Measurements from ENCODE around the gene PPIL1.

Gene PPIL1

DNA sequence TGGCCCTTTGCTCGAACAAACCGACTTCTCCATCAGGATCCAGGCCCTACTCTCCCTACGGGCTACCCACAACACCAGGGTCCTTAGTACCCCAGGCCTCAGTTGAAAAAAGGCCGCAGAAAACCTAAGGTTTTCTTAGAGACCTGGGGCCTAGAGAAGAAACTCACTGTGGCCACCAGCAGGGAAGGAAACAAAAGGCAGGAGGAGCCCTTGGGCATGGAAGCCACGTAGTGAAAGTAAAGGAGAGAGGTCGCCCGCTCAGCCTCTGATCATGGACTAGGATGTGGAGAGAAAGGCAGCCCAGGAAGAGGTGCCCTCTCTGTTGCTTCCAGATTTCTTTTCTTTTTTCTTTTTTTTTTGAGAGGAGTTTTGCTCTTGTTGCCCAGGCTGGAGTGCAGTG, 66.9 kb downstream of the PPIL1 start:
- no peaks in the 10 kb centered on the region for H3F3A ChIP-seq (ENCODE audit: insufficient read depth, low read length)
- H3K36me3 ChIP-seq (ENCODE audit: insufficient read depth, low read length), result no peaks in the 10 kb centered on the region
- H3K9me3 ChIP-seq (ENCODE audit: low read length), result no peaks in the 10 kb centered on the region
- TF ChIP-seq EZH2 (IDR thresholded peaks at IDR 0.05; ENCODE audit: borderline replicate concordance, low read length), result no peak
- TF ChIP-seq, protein P1, sequence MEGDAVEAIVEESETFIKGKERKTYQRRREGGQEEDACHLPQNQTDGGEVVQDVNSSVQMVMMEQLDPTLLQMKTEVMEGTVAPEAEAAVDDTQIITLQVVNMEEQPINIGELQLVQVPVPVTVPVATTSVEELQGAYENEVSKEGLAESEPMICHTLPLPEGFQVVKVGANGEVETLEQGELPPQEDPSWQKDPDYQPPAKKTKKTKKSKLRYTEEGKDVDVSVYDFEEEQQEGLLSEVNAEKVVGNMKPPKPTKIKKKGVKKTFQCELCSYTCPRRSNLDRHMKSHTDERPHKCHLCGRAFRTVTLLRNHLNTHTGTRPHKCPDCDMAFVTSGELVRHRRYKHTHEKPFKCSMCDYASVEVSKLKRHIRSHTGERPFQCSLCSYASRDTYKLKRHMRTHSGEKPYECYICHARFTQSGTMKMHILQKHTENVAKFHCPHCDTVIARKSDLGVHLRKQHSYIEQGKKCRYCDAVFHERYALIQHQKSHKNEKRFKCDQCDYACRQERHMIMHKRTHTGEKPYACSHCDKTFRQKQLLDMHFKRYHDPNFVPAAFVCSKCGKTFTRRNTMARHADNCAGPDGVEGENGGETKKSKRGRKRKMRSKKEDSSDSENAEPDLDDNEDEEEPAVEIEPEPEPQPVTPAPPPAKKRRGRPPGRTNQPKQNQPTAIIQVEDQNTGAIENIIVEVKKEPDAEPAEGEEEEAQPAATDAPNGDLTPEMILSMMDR (IDR thresholded peaks at IDR 0.05; ENCODE audit: low read length), result no peak
- H3K79me2 ChIP-seq (ENCODE audit: insufficient read depth, low read length), result no peaks in the 10 kb centered on the region
- H3K4me3 ChIP-seq (ENCODE audit: low read depth, low read length, poor library complexity, severe bottlenecking), result no peak overlapping the region
- H3K27ac ChIP-seq (ENCODE audit: low read depth, low read length, poor library complexity, severe bottlenecking), result no peak overlapping the region
- H3K4me2 ChIP-seq (ENCODE audit: low read length), result no peak overlapping the region
- H3K4me1 ChIP-seq (ENCODE audit: insufficient read depth, low read length, severe bottlenecking), result no peaks in the 10 kb centered on the region
- no peak overlapping the region for H3K9ac ChIP-seq (ENCODE audit: low read length)
- no peaks in the 10 kb centered on the region for H3K9me2 ChIP-seq (ENCODE audit: low read depth, low read length)
- no peaks in the 10 kb centered on the region for H3K27me3 ChIP-seq (ENCODE audit: insufficient read depth, low read length)
- no peak overlapping the region for H2AFZ ChIP-seq (ENCODE audit: low read length)
- H4K20me1 ChIP-seq (ENCODE audit: insufficient read depth, low read length), result no peaks in the 10 kb centered on the region

DNA sequence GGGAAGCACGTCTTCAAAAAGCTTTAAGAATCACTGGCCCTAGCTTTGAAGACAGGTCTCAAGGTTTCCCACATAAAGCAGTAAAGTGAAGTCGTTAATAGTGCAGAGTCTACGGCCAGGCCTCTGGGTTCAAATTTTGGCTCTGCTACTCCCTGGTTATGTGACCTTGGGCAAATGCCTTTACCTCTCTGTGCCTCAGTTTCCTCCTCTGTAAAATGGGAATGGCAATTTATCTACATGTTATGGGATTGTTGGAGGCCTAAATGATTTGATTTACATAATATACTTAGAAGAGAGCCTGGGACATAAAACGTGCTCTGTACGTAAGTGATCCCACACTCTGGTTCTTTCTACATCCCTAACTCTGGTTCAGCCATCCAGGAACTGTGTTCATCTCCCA, 67.5 kb downstream of the PPIL1 start:
- no peaks in the 10 kb centered on the region for H3K36me3 ChIP-seq (ENCODE audit: insufficient read depth, low read length)
- H3K79me2 ChIP-seq (ENCODE audit: insufficient read depth, low read length), result no peaks in the 10 kb centered on the region
- H4K20me1 ChIP-seq (ENCODE audit: insufficient read depth, low read length), result no peaks in the 10 kb centered on the region
- no peaks in the 10 kb centered on the region for H3F3A ChIP-seq (ENCODE audit: insufficient read depth, low read length)
- H3K9me3 ChIP-seq (ENCODE audit: low read length), result no peaks in the 10 kb centered on the region
- H3K9ac ChIP-seq (ENCODE audit: low read length), result no peak overlapping the region
- TF ChIP-seq EZH2 (IDR thresholded peaks at IDR 0.05; ENCODE audit: borderline replicate concordance, low read length), result no peak
- TF ChIP-seq, protein P1 (IDR thresholded peaks at IDR 0.05; ENCODE audit: low read length), result no peak
- H3K27ac ChIP-seq (ENCODE audit: low read depth, low read length, poor library complexity, severe bottlenecking), result no peak overlapping the region
- no peaks in the 10 kb centered on the region for H3K4me1 ChIP-seq (ENCODE audit: insufficient read depth, low read length, severe bottlenecking)
- no peaks in the 10 kb centered on the region for H3K27me3 ChIP-seq (ENCODE audit: insufficient read depth, low read length)
- H2AFZ ChIP-seq (ENCODE audit: low read length), result no peak overlapping the region
- H3K9me2 ChIP-seq (ENCODE audit: low read depth, low read length), result no peaks in the 10 kb centered on the region
- no peak overlapping the region for H3K4me2 ChIP-seq (ENCODE audit: low read length)
- no peak overlapping the region for H3K4me3 ChIP-seq (ENCODE audit: low read depth, low read length, poor library complexity, severe bottlenecking)

DNA sequence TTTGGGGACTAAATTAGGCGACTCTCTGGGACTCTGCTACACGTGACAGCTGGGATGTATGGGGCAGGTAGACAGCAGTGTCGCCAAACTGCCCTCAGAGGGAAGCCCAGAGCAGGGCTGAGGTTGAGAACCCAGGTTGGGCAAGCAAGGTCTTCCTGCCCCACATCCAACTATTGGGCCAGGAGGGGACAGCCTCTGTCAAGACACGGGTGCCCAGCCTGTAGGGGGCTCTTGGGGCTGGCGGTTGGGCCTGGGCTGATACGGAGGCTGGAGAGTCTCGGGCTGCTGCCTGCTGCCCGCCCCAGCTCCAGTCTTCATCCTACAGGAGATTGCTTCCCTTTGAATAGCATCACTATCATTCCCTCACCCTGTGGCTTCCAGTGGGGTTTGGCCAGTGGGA, 68.7 kb downstream of the PPIL1 start:
- Histone ChIP-seq H3K9me2 (ENCODE audit: low read depth, low read length) (no peaks in the 10 kb centered on the region), H3K27ac (ENCODE audit: low read depth, low read length, poor library complexity, severe bottlenecking) (no peak overlapping the region), H3K27me3 (ENCODE audit: insufficient read depth, low read length) (no peaks in the 10 kb centered on the region), H3K4me2 (ENCODE audit: low read length) (no peak overlapping the region), H3K9me3 (ENCODE audit: low read length) (no peaks in the 10 kb centered on the region), H3K79me2 (ENCODE audit: insufficient read depth, low read length) (no peaks in the 10 kb centered on the region), H3K9ac (ENCODE audit: low read length) (no peak overlapping the region), H2AFZ (ENCODE audit: low read length) (no peak overlapping the region), H3F3A (ENCODE audit: insufficient read depth, low read length) (no peaks in the 10 kb centered on the region), H3K4me3 (ENCODE audit: low read depth, low read length, poor library complexity, severe bottlenecking) (no peak overlapping the region), H3K36me3 (ENCODE audit: insufficient read depth, low read length) (no peaks in the 10 kb centered on the region), H3K4me1 (ENCODE audit: insufficient read depth, low read length, severe bottlenecking) (no peaks in the 10 kb centered on the region), H4K20me1 (ENCODE audit: insufficient read depth, low read length) (no peaks in the 10 kb centered on the region)
- TF ChIP-seq, protein P1 (IDR thresholded peaks at IDR 0.05; ENCODE audit: low read length), result peak; percentile 19; the same call in 1 of the 2 replicates
- no peak for TF ChIP-seq EZH2 (IDR thresholded peaks at IDR 0.05; ENCODE audit: borderline replicate concordance, low read length)
